Activated naive CD4-positive, alpha-beta T cell treated with anti-CD3 and anti-CD28 coated beads, Interleukin-2, amount 10 ng/mL, durations not matched to agents 7 days and 5 days (primary cell): Measurements from ENCODE around the gene ANKZF1.
"Not testable (repeated sequence)": the region's sequence is repeated elsewhere in the genome, so short reads cannot be mapped to it uniquely, and the experiment has no call there.

ENCODE experiments used
- CTCF ChIA-PET: fragments of 350-600 bp; sonication (Branson Sonifier 250); formaldehyde crosslinking; loops from one replicate; lab custom pipeline; 2021; ENCODE audit warnings: antibody characterized with exemption; lab: Charles Lee
- DNase-seq: peaks from one replicate; pipeline ENCODE4 v3.0.0-alpha.2; 2020
- H3K27ac Mint-ChIP-seq: one replicate; pipeline ENCODE4 v1.8.0; 2021; ENCODE audit warnings: mild to moderate bottlenecking, moderate library complexity, mixed read lengths
- H3K27me3 Mint-ChIP-seq: one replicate; pipeline ENCODE4 v1.8.0; 2021; ENCODE audit warnings: mild to moderate bottlenecking, mixed read lengths
- H3K36me3 Mint-ChIP-seq: one replicate; pipeline ENCODE4 v1.8.0; 2021; ENCODE audit warnings: mixed read lengths
- H3K4me1 Mint-ChIP-seq: one replicate; pipeline ENCODE4 v1.8.0; 2021; ENCODE audit warnings: mixed read lengths
- H3K4me3 Mint-ChIP-seq: one replicate; pipeline ENCODE4 v1.8.0; 2021; ENCODE audit warnings: mild to moderate bottlenecking, moderate library complexity, mixed read lengths
- H3K9me3 Mint-ChIP-seq: one replicate; pipeline ENCODE4 v1.8.0; 2021; ENCODE audit warnings: mixed read lengths

ANKZF1 gene

GRCh38 chr2:219229305-219230058 lies at the start of gene ANKZF1, which contains the start of gene ATG9A:
ANKZF1 (plus strand) TSS chr2:219229806; CDS start chr2:219230258, 452 bp downstream.
ATG9A (minus strand) TSS chr2:219229636; CDS start chr2:219228024, 1,612 bp downstream.
- Mint-ChIP-seq H3K4me1 (peaks cover 54% of the 10 kb centered on the region), H3K36me3 (peaks cover 74% of the 10 kb centered on the region), H3K4me3 (peak within 1 kb of the TSS; percentile 95), H3K27me3 (no peaks in the 10 kb centered on the region), H3K9me3 (no peaks in the 10 kb centered on the region), H3K27ac (peak within 1 kb of the TSS; percentile 100)
- DNase-seq, result peak; percentile 100
- CTCF ChIA-PET, result interaction anchor here (1.1 to 2.0 kb wide), 5 partner anchors 22 to 70 kb away, joined by 4 to 12 read pairs (median 5); partner anchors contain the start of gene DNAJB2

GRCh38 chr2:219180961-219181360 lies 48.6 kb upstream of the ANKZF1 start:
- H3K27me3 Mint-ChIP-seq, result no peaks in the 10 kb centered on the region
- H3K4me1 Mint-ChIP-seq, result peaks cover 54% of the 10 kb centered on the region
- peaks cover 55% of the 10 kb centered on the region for H3K36me3 Mint-ChIP-seq
- H3K9me3 Mint-ChIP-seq, result no peaks in the 10 kb centered on the region
- DNase-seq, result no peak
- CTCF ChIA-PET, result interaction anchor here (0.8 to 2.4 kb wide), 4 partner anchors 9 to 25 kb away, joined by 3 to 16 read pairs (median 5); partner anchors contain the start of gene ZFAND2B
- H3K4me3 Mint-ChIP-seq, result peak overlapping the region; percentile 2
- peak overlapping the region; percentile 58 for H3K27ac Mint-ChIP-seq

- Mint-ChIP-seq H3K4me3 (peak overlapping the region; percentile 16), H3K4me1 (peaks cover 54% of the 10 kb centered on the region), H3K27ac (peak overlapping the region; percentile 73), H3K9me3 (no peaks in the 10 kb centered on the region), H3K27me3 (no peaks in the 10 kb centered on the region), H3K36me3 (peaks cover 58% of the 10 kb centered on the region)
- no peak for DNase-seq
- CTCF ChIA-PET, result interaction anchor here (0.8 to 2.4 kb wide), 4 partner anchors 10 to 25 kb away, joined by 3 to 16 read pairs (median 6); partner anchors contain the start of gene ZFAND2B
Observed at GRCh38 chr2:219181531-219181930, 48.1 kb upstream of the ANKZF1 start.

- no peak for DNase-seq
- CTCF ChIA-PET, result interaction anchor here (1.0 to 2.0 kb wide), 4 partner anchors 11 to 112 kb away, joined by 3 to 7 read pairs (median 6); partner anchors contain the start of genes SLC23A3 and ZFAND2B
- peaks cover 55% of the 10 kb centered on the region for H3K4me1 Mint-ChIP-seq
Observed at GRCh38 chr2:219182331-219183150, 47.1 kb upstream of the ANKZF1 start.

GRCh38 chr2:219183151-219183772 lies 46.3 kb upstream of the ANKZF1 start:
- CTCF ChIA-PET, result interaction anchor here (1.4 to 1.6 kb wide), 2 partner anchors 10 to 13 kb away, joined by 5 to 6 read pairs; partner anchors contain the start of gene SLC23A3
- Mint-ChIP-seq H3K27me3 (no peaks in the 10 kb centered on the region), H3K4me1 (peaks cover 54% of the 10 kb centered on the region), H3K4me3 (no peak overlapping the region), H3K36me3 (peaks cover 58% of the 10 kb centered on the region), H3K27ac (no peak overlapping the region), H3K9me3 (no peaks in the 10 kb centered on the region)
- DNase-seq, result no peak

More at GRCh38 chr2:219182331-219183150, 47.1 kb upstream of the ANKZF1 start:
- H3K36me3 Mint-ChIP-seq, result peaks cover 59% of the 10 kb centered on the region
- no peaks in the 10 kb centered on the region for H3K27me3 Mint-ChIP-seq
- H3K27ac Mint-ChIP-seq, result peak overlapping the region; percentile 73
- H3K9me3 Mint-ChIP-seq, result no peaks in the 10 kb centered on the region
- H3K4me3 Mint-ChIP-seq, result no peak overlapping the region

GRCh38 chr2:219184121-219184520 lies 45.5 kb upstream of the ANKZF1 start:
- H3K36me3 Mint-ChIP-seq, result peaks cover 57% of the 10 kb centered on the region
- H3K9me3 Mint-ChIP-seq, result no peaks in the 10 kb centered on the region
- no peak overlapping the region for H3K4me3 Mint-ChIP-seq
- no peaks in the 10 kb centered on the region for H3K27me3 Mint-ChIP-seq
- peaks cover 51% of the 10 kb centered on the region for H3K4me1 Mint-ChIP-seq
- no peak for DNase-seq
- H3K27ac Mint-ChIP-seq, result no peak overlapping the region
- CTCF ChIA-PET, result no interaction called here

- no peak for DNase-seq
- H3K4me1 Mint-ChIP-seq, result peaks cover 23% of the 10 kb centered on the region
- H3K27ac Mint-ChIP-seq, result no peak overlapping the region
- peaks cover 39% of the 10 kb centered on the region for H3K36me3 Mint-ChIP-seq
- H3K27me3 Mint-ChIP-seq, result no peaks in the 10 kb centered on the region
- H3K4me3 Mint-ChIP-seq, result no peak overlapping the region
- H3K9me3 Mint-ChIP-seq, result no peaks in the 10 kb centered on the region
- CTCF ChIA-PET, result no interaction called here
Observed at GRCh38 chr2:219186754-219187456, 42.7 kb upstream of the ANKZF1 start.

- DNase-seq, result no peak
- H3K4me3 Mint-ChIP-seq, result no peak overlapping the region
- H3K4me1 Mint-ChIP-seq, result peaks cover 8% of the 10 kb centered on the region
- CTCF ChIA-PET, result interaction anchor here (0.6 to 1.7 kb wide), 3 partner anchors 16 to 103 kb away, joined by 3 read pairs; no protein-coding TSS in a partner anchor
- no peak overlapping the region for H3K27ac Mint-ChIP-seq
- H3K36me3 Mint-ChIP-seq, result no peaks in the 10 kb centered on the region
- H3K9me3 Mint-ChIP-seq, result peaks cover 4% of the 10 kb centered on the region
- H3K27me3 Mint-ChIP-seq, result peaks cover 33% of the 10 kb centered on the region
Observed at GRCh38 chr2:219197388-219197787, 32.2 kb upstream of the ANKZF1 start.

GRCh38 chr2:219198974-219199373 lies 30.6 kb upstream of the ANKZF1 start:
- peaks cover 33% of the 10 kb centered on the region for H3K27me3 Mint-ChIP-seq
- no peak overlapping the region for H3K27ac Mint-ChIP-seq
- DNase-seq, result no peak
- peaks cover 8% of the 10 kb centered on the region for H3K4me1 Mint-ChIP-seq
- no peak overlapping the region for H3K4me3 Mint-ChIP-seq
- H3K36me3 Mint-ChIP-seq, result peaks cover 3% of the 10 kb centered on the region
- peaks cover 4% of the 10 kb centered on the region for H3K9me3 Mint-ChIP-seq
- CTCF ChIA-PET, result interaction anchor here (0.7 kb wide), 1 partner anchor 35 kb away, joined by 3 read pairs; no protein-coding TSS in a partner anchor

GRCh38 chr2:219199470-219200211 lies 30.0 kb upstream of the ANKZF1 start:
- Mint-ChIP-seq H3K36me3 (peaks cover 3% of the 10 kb centered on the region), H3K27ac (no peak overlapping the region), H3K27me3 (peaks cover 33% of the 10 kb centered on the region), H3K4me3 (no peak overlapping the region), H3K9me3 (peaks cover 7% of the 10 kb centered on the region), H3K4me1 (peaks cover 8% of the 10 kb centered on the region)
- DNase-seq, result no peak
- CTCF ChIA-PET, result interaction anchor here (1.0 to 1.4 kb wide), 2 partner anchors 100 to 170 kb away, joined by 3 to 4 read pairs; no protein-coding TSS in a partner anchor

- H3K4me1 Mint-ChIP-seq, result peaks cover 14% of the 10 kb centered on the region
- CTCF ChIA-PET, result interaction anchor here (1.0 to 1.4 kb wide), 2 partner anchors 98 to 171 kb away, joined by 3 to 4 read pairs; no protein-coding TSS in a partner anchor
- H3K4me3 Mint-ChIP-seq, result peak overlapping the region; percentile 16
- peaks cover 30% of the 10 kb centered on the region for H3K27me3 Mint-ChIP-seq
- H3K36me3 Mint-ChIP-seq, H3K9me3 Mint-ChIP-seq, DNase-seq: not testable (repeated sequence)
- peak overlapping the region; percentile 86 for H3K27ac Mint-ChIP-seq
Observed at GRCh38 chr2:219200502-219201326, 28.9 kb upstream of the ANKZF1 start.

GRCh38 chr2:219201331-219201730 lies 28.3 kb upstream of the ANKZF1 start:
- H3K27me3 Mint-ChIP-seq, result peaks cover 24% of the 10 kb centered on the region
- not testable (repeated sequence) for H3K4me3 Mint-ChIP-seq, H3K36me3 Mint-ChIP-seq, H3K27ac Mint-ChIP-seq, DNase-seq, H3K9me3 Mint-ChIP-seq
- CTCF ChIA-PET, result interaction anchor here (1.4 kb wide), 1 partner anchor 172 kb away, joined by 4 read pairs; no protein-coding TSS in a partner anchor
- peaks cover 21% of the 10 kb centered on the region for H3K4me1 Mint-ChIP-seq
